GM23338 (cell line): ENCODE measurements around the gene MRPL2. TPM values are rescaled to one million over a fixed set of nuclear protein-coding genes. Genes with fewer than 3 reads are reported as not detected.
"Not testable (repeated sequence)": the region's sequence is repeated elsewhere in the genome, so short reads cannot be mapped to it uniquely, and the experiment has no call there.

Source experiments
- ATAC-seq: fragments of 200-7000 bp; cut with Tn5 transposase; 3 replicates; pipeline ENCODE4 v1.9.1; 2020
- DNase-seq: peaks from one replicate; pipeline ENCODE4 v3.0.0-alpha.2; 2015; ENCODE audit warnings: low spot score
- H2AFZ ChIP-seq: fragments of 200-600 bp; sonication (generic); 2 replicates; pipeline ENCODE4 v1.8.0; 2016; ENCODE audit warnings: antibody characterized with exemption, mild to moderate bottlenecking, moderate library complexity
- H3F3A ChIP-seq: fragments of 200-600 bp; sonication (generic); replicated peaks from 2 replicates; pipeline ENCODE4 v1.8.0; 2017; ENCODE audit warnings: antibody characterized with exemption, mixed run types, low read depth
- H3K27ac ChIP-seq: fragments of 200-600 bp; sonication (generic); 2 replicates; pipeline ENCODE4 v1.6.1; 2016; ENCODE audit warnings: low read depth
- H3K27me3 ChIP-seq: fragments of 200-600 bp; sonication (generic); 2 replicates; pipeline ENCODE4 v1.8.0; 2016; ENCODE audit warnings: mild to moderate bottlenecking, mixed run types, moderate library complexity; ENCODE audit not compliant: insufficient read depth
- H3K36me3 ChIP-seq: fragments of 200-600 bp; sonication (generic); 2 replicates; pipeline ENCODE4 v1.8.0; 2016; ENCODE audit warnings: mild to moderate bottlenecking; ENCODE audit not compliant: insufficient read depth
- H3K4me1 ChIP-seq: fragments of 200-600 bp; sonication (generic); 2 replicates; pipeline ENCODE4 v1.8.0; 2016; ENCODE audit warnings: mild to moderate bottlenecking, moderate library complexity; ENCODE audit not compliant: insufficient read depth
- H3K4me2 ChIP-seq: fragments of 200-600 bp; sonication (generic); 2 replicates; pipeline ENCODE4 v1.7.1; 2017; ENCODE audit warnings: mixed run types
- H3K4me3 ChIP-seq: fragments of 200-600 bp; sonication (generic); 2 replicates; pipeline ENCODE4 v1.6.1; 2016; ENCODE audit warnings: mixed run types
- H3K79me2 ChIP-seq: fragments of 200-600 bp; sonication (generic); replicated peaks from 2 replicates; pipeline ENCODE4 v1.8.0; 2017; ENCODE audit warnings: mild to moderate bottlenecking; ENCODE audit not compliant: insufficient read depth
- H3K9me2 ChIP-seq: fragments of 200-600 bp; sonication (generic); 2 replicates; pipeline ENCODE4 v1.8.0; 2017; ENCODE audit not compliant: insufficient read depth
- H4K20me1 ChIP-seq: fragments of 200-600 bp; sonication (generic); replicated peaks from 2 replicates; pipeline ENCODE4 v1.8.0; 2017; ENCODE audit warnings: mild to moderate bottlenecking; ENCODE audit not compliant: insufficient read depth
- H3K27ac Mint-ChIP-seq: 2 replicates; pipeline ENCODE4 v1.8.0; 2020; ENCODE audit warnings: inconsistent platforms, mild to moderate bottlenecking, moderate library complexity, mixed read lengths
- H3K27me3 Mint-ChIP-seq: 3 replicates; pipeline ENCODE4 v1.8.0; 2022; ENCODE audit warnings: low read depth, mild to moderate bottlenecking, moderate library complexity, mixed read lengths, inconsistent platforms; ENCODE audit not compliant: insufficient read depth, poor library complexity
- H3K36me3 Mint-ChIP-seq: 3 replicates; pipeline ENCODE4 v1.8.0; 2021; ENCODE audit warnings: low read depth, mild to moderate bottlenecking, inconsistent platforms, moderate library complexity, mixed read lengths
- H3K4me1 Mint-ChIP-seq: 3 replicates; pipeline ENCODE4 v1.8.0; 2020; ENCODE audit warnings: mild to moderate bottlenecking, inconsistent platforms, mixed read lengths
- H3K4me3 Mint-ChIP-seq: 3 replicates; pipeline ENCODE4 v1.8.0; 2021; ENCODE audit warnings: moderate library complexity, mild to moderate bottlenecking, inconsistent platforms, mixed read lengths
- H3K9me3 Mint-ChIP-seq: 3 replicates; pipeline ENCODE4 v1.8.0; 2020; ENCODE audit warnings: moderate library complexity, mild to moderate bottlenecking, inconsistent platforms, mixed read lengths
- CREB1 ChIP-seq: fragments of 250-450 bp; sonication (Bioruptor Pico); IDR thresholded peaks from 2 replicates; pipeline ENCODE4 v1.5.0; 2020; ENCODE audit warnings: low read depth, mild to moderate bottlenecking, moderate library complexity
- CTCF ChIP-seq, 2 experiments: fragments of 200-600 bp in 1 of 2; sonication (generic) in 1 of 2; conservative IDR thresholded peaks; 2 replicates each; pipeline versions ENCODE4 v1.5.1 to v1.6.1; 2016 to 2017; ENCODE audit warnings: antibody characterized with exemption in 2 of 2, low read depth in 2 of 2, mild to moderate bottlenecking in 2 of 2, moderate library complexity in 1 of 2
- ETS1 ChIP-seq: IDR thresholded peaks from 2 replicates; pipeline ENCODE4 v1.6.1; 2016; ENCODE audit warnings: antibody characterized with exemption
- EZH2 ChIP-seq: fragments of 200-600 bp; sonication (generic); IDR thresholded peaks from one replicate; pipeline ENCODE4 v1.8.0; 2017; ENCODE audit warnings: antibody characterized with exemption, mild to moderate bottlenecking, low read depth; ENCODE audit not compliant: unreplicated experiment
- EZH2phosphoT487 ChIP-seq: fragments of 200-600 bp; sonication (generic); IDR thresholded peaks from one replicate; pipeline ENCODE4 v1.8.1; 2018; ENCODE audit warnings: antibody characterized with exemption; ENCODE audit not compliant: unreplicated experiment
- JUNB ChIP-seq: IDR thresholded peaks from one replicate; pipeline ENCODE4 v1.6.1; 2016; ENCODE audit warnings: antibody characterized with exemption; ENCODE audit not compliant: unreplicated experiment
- NANOG ChIP-seq: IDR thresholded peaks from 2 replicates; pipeline ENCODE4 v1.6.1; 2016; ENCODE audit warnings: antibody characterized with exemption, borderline replicate concordance
- POLR2AphosphoS5 ChIP-seq: IDR thresholded peaks from 2 replicates; pipeline ENCODE4 v1.6.1; 2016; ENCODE audit warnings: antibody characterized with exemption, low read depth
- ZNF114 ChIP-seq: fragments of 250-450 bp; sonication (Bioruptor Pico); IDR thresholded peaks from 2 replicates; pipeline ENCODE4 v1.5.0; 2020; ENCODE audit warnings: mild to moderate bottlenecking, moderate library complexity
- ZNF331 ChIP-seq: fragments of 250-450 bp; sonication (Bioruptor Pico); IDR thresholded peaks from 2 replicates; pipeline ENCODE4 v1.5.0; 2020; ENCODE audit warnings: low read depth, mild to moderate bottlenecking, moderate library complexity
- polyA plus RNA-seq: library from polyadenylated mRNA; unstranded; fragments of >200 nt; fragmentation: Nextera tagmentation; extraction: Ambion mirVana; gene quantifications from 2 replicates; pipeline ENCODE4 v1.2.1, GENCODE V29; 2016
- total RNA-seq: library from RNA; depleted of rRNA; stranded (reverse); fragments of >200 nt; shearing (Covaris generic); gene quantifications from 2 replicates; pipeline ENCODE4 v1.2.3, GENCODE V29; 2014
- TF ChIP-seq, protein P1 (sequence below): IDR thresholded peaks from one replicate; pipeline ENCODE4 v1.6.1; 2018; ENCODE audit warnings: antibody characterized with exemption; ENCODE audit not compliant: unreplicated experiment

Gene MRPL2
- total and polyA plus RNA-seq, 2 experiments from 2014 or later: 32.3 to 128 TPM

- TF ChIP-seq CTCF (conservative IDR thresholded peaks at IDR 0.05; ENCODE audit: low read depth in 2 of 2) (no peak), JUNB (no peak), NANOG (no peak), EZH2 (no peak), EZH2phosphoT487 (no peak), ZNF114 (CRISPR knock-in tag) (no peak), ETS1 (no peak)
Observed at GRCh38 chr6:43043310-43043709, 15.9 kb downstream of the MRPL2 start (continued).

- ATAC-seq, H3K4me2 ChIP-seq, H3K9me3 Mint-ChIP-seq, H3K4me3 ChIP-seq, H3K27me3 ChIP-seq, H3K4me1 ChIP-seq, DNase-seq, H3K4me1 Mint-ChIP-seq, H2AFZ ChIP-seq, H4K20me1 ChIP-seq, H3K9me2 ChIP-seq, H3K27ac Mint-ChIP-seq, H3K27me3 Mint-ChIP-seq, H3K36me3 ChIP-seq, H3F3A ChIP-seq, H3K79me2 ChIP-seq, H3K4me3 Mint-ChIP-seq, H3K27ac ChIP-seq: not testable (repeated sequence)
- peaks cover 45% of the 10 kb centered on the region for H3K36me3 Mint-ChIP-seq
Observed at GRCh38 chr6:43041475-43041874, 17.8 kb downstream of the MRPL2 start.

DNA sequence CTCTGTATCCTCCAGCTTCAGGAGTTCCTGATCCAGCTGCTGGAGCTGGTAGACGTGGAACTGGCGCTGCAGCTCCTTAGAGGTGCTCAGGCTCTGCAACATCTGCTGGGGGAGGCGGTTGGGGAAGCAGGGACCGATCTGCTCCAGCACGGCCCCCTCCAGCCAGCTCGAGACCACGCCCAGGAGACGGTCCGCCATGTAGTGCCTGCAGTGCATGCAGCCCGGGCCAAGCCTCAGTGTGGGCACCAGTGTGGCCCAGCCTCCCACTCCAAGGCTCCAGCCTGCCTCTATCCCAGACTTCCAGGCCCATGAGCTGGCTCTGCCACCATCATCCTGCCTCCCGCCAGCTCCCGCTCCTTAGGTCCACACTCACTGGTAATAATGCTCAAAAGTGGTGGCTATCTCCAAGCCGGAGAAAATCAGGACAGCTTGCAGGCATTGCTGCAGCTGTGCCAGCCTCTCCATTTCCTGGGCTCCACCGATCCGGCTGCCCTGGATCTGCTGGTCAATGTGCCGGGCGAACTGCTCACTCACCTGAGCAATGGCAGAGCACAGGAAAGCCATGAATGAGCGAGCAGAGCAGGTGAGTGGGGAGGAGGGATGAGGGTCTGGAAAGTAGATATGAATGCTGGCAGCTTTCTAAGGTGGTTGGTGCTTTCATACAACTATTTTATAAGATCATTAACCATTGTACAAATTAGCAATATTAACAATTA, 18.5 kb downstream of the MRPL2 start:
- Histone ChIP-seq H3F3A (no peaks in the 10 kb centered on the region), H3K4me3 (no peak overlapping the region), H3K36me3 (no peaks in the 10 kb centered on the region), H2AFZ (no peak overlapping the region), H3K79me2 (no peaks in the 10 kb centered on the region), H4K20me1 (no peaks in the 10 kb centered on the region), H3K4me2 (no peak overlapping the region), H3K9me2 (no peaks in the 10 kb centered on the region), H3K4me1 (no peaks in the 10 kb centered on the region), H3K27me3 (no peaks in the 10 kb centered on the region), H3K27ac (no peak overlapping the region)
- no peak for ATAC-seq
- peaks cover 8% of the 10 kb centered on the region for H3K27me3 Mint-ChIP-seq
- H3K9me3 Mint-ChIP-seq: no peaks in the 10 kb centered on the region
- H3K36me3 Mint-ChIP-seq: peaks cover 46% of the 10 kb centered on the region
- H3K4me3 Mint-ChIP-seq: no peak overlapping the region
- H3K4me1 Mint-ChIP-seq: no peaks in the 10 kb centered on the region
- DNase-seq: no peak
- no peak overlapping the region for H3K27ac Mint-ChIP-seq
- TF ChIP-seq NANOG: no peak
- no peak for TF ChIP-seq CREB1 (CRISPR knock-in tag)
- TF ChIP-seq EZH2phosphoT487: no peak
- TF ChIP-seq, protein P1, sequence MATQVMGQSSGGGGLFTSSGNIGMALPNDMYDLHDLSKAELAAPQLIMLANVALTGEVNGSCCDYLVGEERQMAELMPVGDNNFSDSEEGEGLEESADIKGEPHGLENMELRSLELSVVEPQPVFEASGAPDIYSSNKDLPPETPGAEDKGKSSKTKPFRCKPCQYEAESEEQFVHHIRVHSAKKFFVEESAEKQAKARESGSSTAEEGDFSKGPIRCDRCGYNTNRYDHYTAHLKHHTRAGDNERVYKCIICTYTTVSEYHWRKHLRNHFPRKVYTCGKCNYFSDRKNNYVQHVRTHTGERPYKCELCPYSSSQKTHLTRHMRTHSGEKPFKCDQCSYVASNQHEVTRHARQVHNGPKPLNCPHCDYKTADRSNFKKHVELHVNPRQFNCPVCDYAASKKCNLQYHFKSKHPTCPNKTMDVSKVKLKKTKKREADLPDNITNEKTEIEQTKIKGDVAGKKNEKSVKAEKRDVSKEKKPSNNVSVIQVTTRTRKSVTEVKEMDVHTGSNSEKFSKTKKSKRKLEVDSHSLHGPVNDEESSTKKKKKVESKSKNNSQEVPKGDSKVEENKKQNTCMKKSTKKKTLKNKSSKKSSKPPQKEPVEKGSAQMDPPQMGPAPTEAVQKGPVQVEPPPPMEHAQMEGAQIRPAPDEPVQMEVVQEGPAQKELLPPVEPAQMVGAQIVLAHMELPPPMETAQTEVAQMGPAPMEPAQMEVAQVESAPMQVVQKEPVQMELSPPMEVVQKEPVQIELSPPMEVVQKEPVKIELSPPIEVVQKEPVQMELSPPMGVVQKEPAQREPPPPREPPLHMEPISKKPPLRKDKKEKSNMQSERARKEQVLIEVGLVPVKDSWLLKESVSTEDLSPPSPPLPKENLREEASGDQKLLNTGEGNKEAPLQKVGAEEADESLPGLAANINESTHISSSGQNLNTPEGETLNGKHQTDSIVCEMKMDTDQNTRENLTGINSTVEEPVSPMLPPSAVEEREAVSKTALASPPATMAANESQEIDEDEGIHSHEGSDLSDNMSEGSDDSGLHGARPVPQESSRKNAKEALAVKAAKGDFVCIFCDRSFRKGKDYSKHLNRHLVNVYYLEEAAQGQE: no peak
- no peak for TF ChIP-seq POLR2AphosphoS5
- no peak for TF ChIP-seq ZNF331
- no peak for TF ChIP-seq ETS1
- TF ChIP-seq JUNB: no peak
- TF ChIP-seq EZH2: no peak
